ENCODE measurements around the gene AHRR.
"Not testable (repeated sequence)": the region's sequence is repeated elsewhere in the genome, so short reads cannot be mapped to it uniquely, and the experiment has no call there.

The AHRR gene

DNA sequence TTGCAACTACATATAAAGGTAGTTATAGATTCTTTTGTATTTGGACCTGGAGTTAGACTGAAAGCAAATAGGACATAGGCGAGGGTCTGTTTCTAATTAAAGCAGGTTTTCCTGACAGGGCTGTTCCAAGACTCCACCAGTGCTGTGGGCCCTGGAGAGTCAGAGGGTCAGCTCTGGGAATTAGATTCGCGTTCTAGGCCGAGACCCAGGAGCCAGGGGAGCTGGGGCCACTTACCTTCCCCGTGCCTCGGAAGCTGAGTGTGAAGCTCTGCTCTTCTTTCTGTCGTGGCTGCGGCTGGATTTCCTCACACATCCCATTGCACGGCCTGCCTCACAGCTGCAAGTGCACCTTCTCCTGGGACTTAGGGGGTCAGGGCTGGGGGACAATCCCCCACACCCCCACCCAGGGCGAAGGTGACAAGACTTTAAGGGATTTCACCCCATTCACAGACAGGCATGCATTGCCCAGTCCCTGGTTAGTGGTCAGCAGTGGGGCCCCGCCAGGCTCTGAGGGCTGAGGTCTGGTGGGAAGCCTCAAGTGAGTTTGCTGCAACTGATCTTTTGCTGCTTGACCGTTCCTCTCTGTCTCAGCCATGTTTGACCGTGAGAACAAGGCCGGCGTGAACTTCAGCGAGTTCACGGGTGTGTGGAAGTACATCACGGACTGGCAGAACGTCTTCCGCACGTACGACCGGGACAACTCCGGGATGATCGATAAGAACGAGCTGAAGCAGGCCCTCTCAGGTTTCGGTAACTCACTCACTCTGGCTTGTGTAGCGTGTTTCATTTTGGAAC lies 15.3 kb upstream of the AHRR start:
- DNase-seq: no peak

DNA sequence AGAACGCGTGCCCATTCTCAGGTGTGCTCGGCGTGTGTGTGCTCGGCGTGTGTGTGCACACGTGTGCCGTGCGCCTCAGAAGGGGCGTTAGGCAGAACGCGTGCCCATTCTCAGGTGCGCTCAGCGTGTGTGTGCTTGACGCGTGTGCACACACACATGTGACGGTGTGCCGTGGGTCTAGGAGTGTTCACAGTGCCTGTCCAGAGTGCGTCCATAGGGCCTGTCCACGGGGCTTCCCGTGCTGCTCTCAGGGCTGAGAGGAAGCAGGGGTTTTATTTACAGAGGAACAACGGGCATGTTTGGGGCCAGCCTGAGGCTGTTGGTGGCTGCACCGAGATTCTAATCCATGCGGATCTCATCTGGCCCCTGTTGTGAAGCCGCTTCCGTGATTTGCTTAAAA lies 14.2 kb upstream of the AHRR start:
- DNase-seq: no peak

DNA sequence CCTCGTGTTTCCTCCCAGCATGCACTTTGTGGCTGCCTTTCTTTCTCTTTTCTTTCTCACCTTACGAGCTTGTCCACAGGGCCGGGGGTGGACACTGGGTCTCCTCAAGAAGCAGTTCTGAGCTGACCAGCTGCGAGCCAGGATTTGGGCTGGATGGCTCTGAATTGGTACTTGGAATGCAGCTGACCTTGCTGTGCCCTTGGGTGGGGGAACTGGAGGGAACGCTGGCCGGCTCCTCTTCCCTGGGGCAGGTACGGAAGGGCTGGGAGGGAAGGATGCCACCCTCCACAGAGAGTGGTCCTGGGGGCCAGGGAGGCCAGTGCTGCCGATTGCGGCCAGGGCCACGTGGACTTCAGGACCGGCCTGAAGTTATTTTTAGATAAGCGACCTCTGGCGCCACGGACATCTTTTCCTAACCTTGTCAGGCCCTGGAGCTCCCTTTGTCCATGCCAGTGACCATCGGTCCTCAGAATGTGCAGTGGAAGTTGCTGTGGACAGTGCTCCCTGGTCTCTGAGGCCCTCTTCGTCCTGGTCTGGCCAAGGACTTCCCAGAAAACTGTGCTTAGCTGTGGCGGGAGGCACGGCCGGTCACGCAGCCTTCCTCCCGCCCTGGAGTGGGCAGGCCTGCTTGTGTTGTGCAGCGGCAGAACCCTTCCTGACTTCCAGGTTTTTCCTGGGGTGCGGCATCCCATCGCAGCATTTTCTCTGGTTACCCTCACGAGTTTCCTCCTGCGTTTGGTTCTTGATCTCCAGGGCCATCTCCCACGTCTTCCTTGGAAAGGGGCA lies 13.5 kb upstream of the AHRR start:
- DNase-seq: no peak

DNA sequence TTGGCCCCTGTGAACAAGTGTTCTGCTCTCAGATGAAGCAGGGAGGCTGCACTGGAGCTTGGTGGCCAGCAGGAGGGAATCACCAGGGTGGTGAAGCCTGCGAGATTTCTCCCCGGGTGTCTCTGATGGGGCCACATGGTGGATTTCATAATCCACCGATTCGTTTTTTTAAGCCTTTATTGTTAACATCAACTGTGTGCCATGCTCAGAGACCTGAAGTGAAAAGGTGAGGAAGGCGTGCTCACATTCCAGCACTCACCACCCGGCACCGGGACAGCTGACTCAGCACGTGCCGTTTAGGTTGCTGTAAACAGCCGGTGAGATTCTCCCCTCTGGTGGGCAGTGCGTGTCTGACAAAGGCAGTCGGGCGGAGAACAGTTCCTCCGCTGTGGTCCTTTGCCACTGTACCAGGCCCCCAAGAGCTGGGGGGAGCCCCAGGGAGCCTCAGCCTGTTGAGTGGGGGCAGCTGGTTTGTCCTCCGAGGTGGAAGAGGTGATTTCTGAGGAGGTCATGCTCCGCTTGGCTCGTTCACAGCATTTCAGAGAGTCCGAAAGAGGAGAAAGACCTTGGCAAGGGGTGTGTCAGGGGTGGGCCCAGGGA lies 12.7 kb upstream of the AHRR start:
- DNase-seq: no peak

DNA sequence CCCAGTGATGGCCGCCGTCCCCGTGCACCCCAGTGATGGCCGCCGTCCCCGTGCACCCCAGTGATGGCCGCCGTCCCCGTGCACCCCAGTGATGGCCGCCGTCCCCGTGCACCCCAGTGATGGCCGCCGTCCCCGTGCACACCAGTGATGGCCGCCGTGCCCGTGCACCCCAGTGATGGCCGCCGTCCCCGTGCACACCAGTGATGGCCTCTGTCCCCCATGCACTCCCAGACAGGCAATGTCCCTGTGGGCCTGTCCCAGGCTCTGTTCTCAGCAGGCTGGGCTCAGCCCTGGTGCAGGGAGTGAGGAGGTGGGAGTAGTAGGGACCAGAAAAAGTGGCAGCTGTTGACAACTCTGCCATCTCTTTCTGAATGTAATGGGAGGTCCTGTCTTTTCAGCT lies 11.7 kb upstream of the AHRR start:
- not testable (repeated sequence) for DNase-seq

DNA sequence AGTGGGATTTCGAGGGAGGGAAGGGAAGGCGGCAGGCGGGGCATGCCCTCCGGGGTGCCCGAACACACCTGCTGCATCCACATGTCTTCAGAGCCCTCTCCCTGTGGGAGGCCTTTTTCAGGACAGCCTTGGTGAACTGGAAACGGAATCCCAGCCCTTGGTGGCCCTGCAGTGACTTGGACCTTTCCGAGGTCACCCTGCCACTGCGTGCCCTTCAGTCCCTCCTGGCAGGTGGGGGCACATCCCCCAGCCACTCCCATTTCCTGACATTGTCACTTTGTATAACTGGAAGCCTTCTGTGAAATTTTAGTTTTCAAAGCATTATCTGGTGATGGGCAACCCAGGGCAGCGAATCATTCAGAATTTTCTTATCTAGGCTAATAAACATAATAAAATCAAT lies 11.0 kb upstream of the AHRR start:
- no peak for DNase-seq

DNA sequence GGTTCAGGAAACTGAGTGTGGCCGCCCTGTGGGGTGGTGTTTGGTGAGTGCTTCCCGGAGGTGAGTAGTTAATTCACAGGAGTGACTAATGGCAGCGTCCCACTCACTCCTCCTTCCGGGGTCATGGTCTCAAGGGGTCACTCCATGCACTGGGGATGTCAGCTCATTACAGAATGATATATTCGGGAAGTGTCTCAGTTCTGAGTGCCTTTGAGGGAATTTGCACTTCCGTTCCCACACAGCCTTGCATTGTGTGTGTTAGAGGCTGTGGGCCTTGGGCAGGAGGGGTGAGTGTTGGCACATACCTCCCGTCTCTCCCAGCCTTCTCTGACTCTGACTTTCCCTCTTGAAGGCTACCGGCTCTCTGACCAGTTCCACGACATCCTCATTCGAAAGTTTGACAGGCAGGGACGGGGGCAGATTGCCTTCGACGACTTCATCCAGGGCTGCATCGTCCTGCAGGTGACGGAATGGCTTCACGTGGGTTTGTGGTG lies 10.5 kb upstream of the AHRR start:
- DNase-seq: no peak

DNA sequence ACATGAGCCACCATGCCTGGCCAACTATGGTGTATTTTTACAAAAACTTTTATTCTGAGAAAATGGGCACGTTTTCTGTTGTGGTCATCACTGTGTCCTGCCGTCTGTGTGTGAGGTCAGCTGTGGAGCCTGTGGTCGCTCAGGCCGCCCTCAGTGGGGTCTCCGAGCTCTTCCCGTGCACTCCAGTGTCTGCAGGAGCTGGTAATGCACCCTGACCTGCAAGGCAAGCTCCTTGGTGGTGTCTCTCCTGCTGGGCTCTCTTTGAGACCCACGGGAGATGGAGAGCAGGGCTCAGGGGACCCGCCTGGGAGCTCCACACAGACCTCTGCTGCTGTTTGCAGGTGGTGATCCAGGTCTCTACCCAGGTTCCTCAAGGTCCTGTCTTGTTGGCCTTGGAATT lies 9.6 kb upstream of the AHRR start:
- DNase-seq: no peak

DNA sequence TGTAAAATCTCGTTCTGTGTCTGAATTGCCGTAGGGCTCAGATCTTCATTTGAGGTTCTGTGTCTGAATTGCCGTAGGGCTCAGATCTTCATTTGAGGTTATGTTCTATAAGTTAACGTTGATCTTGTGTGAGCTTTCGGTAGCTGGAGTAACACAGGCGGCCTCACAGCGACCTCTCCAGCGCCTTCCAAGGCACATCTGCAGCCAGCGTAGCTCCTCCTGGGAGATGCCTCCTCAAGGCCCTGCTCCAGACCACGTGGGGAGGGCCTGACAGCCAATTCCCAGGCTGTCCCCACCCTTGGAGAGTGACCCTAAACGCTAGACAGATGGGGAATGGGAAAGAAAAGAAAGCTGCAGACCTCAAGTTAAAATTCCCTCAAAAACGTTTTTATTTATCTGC lies 8.7 kb upstream of the AHRR start:
- no peak for DNase-seq

DNA sequence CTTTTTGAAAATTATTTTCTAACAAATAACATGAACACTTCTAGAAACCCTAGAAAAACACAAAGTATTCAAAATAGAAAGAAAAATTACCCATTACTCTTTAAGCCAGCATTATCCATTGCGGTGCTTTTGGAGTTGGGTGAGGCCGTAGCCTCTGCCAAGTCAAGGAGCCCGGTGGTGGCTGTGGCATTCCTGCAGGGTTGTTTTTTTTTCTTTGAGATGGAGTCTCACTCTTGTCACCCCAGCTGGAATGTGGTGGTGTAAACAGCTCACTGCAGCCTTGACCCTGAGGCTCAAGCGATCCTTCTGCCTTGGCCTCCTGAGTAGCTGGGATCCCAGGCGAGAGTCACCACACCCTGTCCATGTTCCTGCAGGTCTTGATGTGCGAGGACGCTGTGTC lies 8.2 kb upstream of the AHRR start:
- no peak for DNase-seq

DNA sequence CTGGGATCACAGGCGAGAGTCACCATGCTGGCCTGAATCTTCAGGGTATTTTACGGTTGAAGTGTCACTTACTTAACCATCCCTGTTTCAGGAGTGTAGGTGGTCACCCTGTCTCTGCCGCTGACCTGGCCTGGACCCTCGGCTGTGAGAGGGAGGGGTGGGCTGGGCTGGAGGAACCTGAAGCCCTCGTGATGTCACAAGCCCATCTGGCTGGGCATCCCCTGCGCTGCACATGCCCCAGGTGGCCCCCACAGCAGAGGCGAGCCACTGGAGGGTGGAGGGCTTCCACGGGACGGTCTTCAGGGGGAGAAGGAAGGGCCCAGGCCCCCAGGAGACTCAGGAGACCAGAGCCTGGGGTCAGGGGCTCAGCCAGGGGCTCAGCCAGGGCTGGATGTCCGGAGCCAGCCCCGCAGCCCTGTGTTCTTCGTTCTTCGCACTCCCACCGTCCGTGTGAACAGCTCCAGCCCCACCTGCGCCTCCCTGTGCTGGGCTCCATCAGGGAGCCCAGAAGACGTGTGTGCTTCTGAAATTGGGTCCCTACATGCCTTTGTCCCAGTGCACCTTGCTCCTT lies 7.6 kb upstream of the AHRR start:
- no peak for DNase-seq

DNA sequence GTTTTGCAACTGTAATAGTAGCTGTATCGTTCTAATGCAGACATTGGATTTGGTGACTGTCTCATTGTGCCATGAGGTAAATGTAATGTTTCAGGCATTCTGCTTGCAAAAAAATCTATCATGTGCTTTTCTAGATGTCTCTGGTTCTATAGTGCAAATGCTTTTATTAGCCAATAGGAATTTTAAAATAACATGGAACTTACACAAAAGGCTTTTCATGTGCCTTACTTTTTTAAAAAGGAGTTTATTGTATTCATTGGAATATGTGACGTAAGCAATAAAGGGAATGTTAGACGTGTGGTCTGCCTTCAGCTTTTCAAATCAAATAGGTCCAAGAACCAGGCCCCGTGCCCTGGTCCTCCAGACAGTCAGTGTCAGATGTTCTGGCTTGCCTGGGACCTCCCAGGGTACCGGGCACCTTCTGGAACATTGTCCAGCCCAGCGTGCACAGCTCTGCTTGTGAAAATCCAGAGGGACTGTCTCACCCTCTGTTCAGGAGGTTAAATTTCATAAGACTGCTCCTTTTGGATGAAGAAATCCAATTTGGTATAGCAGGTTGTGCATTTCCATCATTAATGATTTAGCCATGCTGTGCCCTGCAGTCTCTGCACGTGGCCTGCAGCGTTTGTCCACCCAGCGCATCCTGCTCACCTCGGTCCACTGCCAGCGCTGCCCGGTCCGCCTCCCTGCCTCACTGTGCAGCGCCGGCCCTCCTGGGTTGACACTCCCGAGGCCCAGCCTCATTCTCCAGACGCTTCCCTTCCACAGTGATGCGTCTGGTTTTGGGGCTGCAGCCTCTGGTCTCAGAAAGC lies 6.6 kb upstream of the AHRR start:
- DNase-seq: no peak

DNA sequence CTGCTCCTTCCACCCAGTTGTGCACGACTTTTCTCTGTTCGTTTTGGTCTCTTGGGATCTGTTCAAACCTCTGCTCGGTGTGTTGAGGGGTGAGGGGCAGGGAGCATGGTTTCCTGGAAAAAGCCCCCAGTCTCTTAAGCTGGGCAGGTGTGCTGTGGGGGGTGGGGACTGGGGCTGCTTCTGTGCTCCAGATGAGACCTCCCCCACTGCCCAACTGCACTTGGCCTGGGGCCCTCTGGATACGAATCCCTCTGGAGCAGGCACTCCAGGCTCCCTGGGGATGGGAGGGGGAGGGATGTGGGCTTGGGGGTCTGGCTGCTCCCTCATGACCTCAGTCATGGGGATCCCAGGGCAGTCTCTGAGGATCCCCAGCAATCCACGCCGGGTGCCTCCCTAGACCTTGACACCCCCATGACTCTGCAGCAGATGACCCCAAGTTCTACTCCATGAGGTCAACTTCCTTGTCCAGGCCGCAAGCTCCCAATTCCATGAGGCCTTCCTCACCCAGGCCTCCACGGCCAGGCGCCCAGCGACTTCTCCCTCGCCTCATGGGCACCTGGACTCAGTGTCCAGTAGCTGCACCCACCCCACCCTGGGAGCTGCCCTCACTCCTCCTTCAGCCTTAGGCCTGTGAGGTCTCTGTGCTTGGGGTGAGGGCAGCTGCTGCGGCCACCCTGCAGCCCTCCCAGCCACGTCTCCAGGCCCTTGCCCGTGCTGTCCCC lies 5.9 kb upstream of the AHRR start:
- DNase-seq: no peak

DNA sequence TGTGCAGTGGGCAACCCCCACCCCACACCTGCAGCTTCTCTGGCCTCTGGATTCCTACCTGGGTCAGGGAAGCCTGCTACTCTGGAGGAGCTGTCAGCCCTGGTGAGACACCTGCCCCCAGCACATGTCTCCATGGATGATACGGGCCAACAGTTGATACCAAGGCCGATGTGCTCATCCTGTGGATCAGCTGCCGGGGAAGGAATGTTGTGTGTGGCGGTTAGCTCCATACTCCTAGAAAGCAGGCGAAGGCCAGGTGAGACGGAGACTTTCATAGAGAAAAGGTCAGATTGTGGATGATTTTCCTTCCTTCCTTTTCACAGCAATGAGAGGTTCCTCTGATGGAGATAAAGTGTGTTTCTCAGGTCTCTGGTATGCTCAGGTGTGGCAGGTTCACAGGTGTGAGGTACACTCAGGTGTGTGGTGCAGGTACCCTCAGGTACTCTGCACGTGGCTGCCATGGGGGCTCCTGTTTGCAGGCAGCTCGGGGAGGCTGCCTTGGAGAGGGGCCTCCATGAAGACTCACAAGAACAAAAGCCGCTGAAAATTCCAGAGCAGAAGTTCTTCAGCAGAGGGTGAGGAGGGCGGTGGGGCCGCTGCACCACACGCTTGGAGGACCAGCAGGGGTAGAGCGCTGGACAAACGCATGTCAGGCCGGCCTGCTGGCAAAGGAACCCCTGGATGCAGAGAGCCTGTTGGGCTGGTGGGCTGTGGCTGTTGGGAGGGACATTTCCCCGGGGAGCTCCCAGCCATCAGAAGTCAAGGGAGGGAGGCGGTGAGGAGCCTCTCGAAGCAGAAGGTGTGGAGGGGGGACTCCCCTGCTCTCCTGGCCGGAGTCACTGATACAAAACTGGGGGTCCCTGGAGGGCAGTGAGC lies 5.1 kb upstream of the AHRR start:
- no peak for DNase-seq

DNA sequence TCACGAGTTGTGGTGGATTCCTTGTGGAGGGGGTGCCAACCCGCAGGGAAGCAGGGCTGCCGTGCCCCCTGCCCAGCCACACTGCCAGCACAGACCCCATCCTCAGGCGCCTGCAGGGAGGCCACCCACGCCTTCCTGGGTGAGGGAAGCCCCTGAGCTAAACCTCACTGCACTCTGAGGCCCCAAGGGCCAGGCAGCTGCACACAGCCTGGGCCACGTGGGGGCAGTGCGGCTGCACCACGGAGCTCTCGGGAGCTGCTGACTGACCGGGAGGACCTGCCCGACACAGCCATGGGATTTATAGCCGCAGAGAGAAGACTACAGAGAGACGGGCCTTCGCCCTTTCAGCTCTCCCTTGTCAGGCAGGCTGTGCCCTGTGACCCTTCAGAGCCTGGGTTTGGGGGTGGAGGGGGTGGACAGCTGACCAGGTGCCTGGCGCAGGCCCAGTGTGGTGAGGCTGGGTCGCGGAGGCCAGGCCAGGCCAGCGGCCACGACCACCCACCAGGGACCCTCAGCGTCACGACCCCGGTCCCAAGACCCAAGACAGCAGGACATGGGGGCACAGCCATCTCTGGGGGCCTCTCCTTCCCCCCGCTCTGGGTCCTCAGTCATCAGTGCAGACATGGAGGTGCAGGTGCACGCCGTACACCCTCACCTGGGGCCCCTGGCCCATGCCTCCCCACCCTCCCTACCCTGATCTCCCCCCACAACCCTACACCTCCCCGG lies 4.3 kb upstream of the AHRR start:
- peak; percentile 71 for DNase-seq

DNA sequence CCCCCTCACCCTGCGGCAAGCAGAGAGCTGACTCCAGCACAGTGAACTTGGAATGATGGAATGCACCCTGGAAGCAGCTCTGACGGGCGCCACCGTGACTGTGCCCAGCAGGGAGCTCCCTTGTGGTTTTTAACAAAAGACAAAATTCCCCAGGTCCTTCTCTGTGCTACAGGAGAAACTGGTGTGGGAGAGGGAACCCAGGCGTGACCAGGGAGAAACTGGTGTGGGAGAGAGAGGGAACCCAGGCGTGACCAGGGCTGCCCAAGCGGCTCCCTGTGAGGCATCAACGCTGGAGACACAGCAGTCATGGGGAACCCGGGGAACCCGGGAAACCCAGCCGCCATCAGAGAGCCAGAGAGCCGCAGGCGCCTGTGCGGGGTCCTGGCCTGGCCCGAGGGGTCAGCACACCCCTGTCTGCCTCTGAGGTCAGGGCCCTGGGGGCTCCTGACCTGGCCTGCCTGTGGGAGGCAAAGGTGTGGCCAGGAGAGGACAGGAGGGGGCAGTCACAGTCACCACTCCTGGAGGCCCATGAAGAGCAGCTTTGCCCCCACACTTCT lies 3.1 kb upstream of the AHRR start:
- no peak for DNase-seq

DNA sequence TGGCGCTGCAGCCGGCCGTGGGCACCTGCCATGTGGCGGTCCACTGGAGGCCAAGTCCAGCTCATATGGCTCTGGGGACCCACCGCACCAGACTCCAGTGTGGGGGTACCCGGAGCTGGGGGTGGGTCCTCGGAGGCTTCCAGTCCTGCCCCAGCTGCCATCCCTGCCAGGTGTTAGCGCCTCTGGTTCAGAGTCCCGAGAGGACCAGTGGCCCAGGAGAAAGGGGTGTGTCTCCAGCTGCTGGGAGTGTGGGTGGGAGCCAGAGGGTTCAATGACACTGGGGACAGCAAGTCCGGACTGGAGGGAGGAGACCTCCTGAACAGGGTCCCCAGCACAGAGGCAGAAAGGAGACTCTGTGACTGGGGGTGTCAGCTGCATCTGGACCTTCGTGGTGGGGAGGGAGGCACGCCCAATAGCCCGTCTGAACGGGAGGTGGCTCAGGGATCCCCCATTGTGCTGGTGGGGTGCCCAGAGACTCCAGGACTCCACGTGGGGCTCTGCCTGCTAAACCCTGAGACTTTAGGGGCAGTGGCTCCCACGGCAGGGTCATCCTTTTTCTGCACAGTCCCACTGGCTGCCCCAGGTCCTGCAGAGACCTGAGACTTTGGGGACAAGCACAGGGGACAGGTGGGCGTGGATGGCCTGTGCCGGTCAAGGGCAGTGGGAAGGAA lies 2.4 kb upstream of the AHRR start:
- DNase-seq: no peak

DNA sequence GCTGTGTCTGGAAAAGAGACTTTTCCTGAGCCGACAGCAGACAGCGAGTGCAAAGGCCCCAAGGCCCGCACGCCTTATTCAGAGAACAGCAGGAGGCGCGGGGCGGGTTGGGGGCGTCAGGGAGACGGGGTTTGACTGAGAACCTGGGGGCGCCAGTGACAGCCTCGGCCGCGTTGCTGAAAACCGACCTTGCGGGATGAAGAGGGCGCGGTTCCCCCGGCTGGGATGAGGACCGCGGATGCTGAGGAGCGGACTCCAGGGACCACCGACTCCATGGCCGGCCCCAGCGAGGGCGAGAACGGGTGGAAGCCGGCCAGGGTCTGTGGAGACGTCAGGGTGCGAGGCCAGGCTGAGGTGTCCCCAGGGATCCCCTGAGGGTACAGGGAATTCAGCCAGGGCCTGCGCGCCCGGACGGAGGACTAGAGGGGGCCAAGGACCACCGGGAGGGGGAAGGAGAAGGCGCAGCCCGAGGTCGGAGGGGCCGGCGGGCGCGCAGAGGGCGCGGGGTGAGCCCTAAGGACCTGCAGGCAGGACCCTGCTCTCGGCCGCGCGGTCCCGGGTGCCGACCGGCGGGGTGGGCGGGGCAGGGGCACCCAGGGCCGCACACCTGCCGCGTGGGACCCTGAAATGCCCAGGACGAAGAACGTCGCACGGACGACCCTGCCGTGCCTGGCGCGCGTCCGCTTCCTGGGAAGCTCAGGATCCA lies 837 bp upstream of the AHRR start:
- DNase-seq: no peak
